Occipital lobe (tissue), 2 donors: ENCODE measurements around the gene SALL4. TPM values are rescaled to one million over a fixed set of nuclear protein-coding genes. Genes with fewer than 3 reads are reported as not detected.
"Not testable (repeated sequence)": the region's sequence is repeated elsewhere in the genome, so short reads cannot be mapped to it uniquely, and the experiment has no call there.

Experiments used
- DNase-seq: peaks from one replicate; lab custom pipeline; 2025; lab: John Stamatoyannopoulos, UW
- total RNA-seq: library from RNA; depleted of rRNA; stranded (reverse); fragments of >200 nt; gene quantifications from one replicate; pipeline ENCODE4 v1.2.3, GENCODE V29; 2014

Gene SALL4
- total RNA-seq, 1 donor from 2014 or later: 0.16 TPM

GRCh38 chr20:51766994-51767866 is 35.1 kb downstream of the SALL4 start:
- peak; percentile 80 for DNase-seq

GRCh38 chr20:51765381-51765780 is 36.9 kb downstream of the SALL4 start:
- not testable (repeated sequence) for DNase-seq

GRCh38 chr20:51763965-51764602 is 38.2 kb downstream of the SALL4 start:
- DNase-seq: no peak

- DNase-seq: no peak
Measured at GRCh38 chr20:51760905-51761546, 41.3 kb downstream of the SALL4 start.

GRCh38 chr20:51759769-51760510 is 42.4 kb downstream of the SALL4 start:
- no peak for DNase-seq

GRCh38 chr20:51758978-51759544 is 43.3 kb downstream of the SALL4 start:
- peak; percentile 22 for DNase-seq

GRCh38 chr20:51757226-51757625 is 45.1 kb downstream of the SALL4 start:
- DNase-seq: no peak

GRCh38 chr20:51756653-51757052 is 45.7 kb downstream of the SALL4 start:
- no peak for DNase-seq

GRCh38 chr20:51753220-51753619 is 49.1 kb downstream of the SALL4 start:
- not testable (repeated sequence) for DNase-seq

- DNase-seq: no peak
Measured at GRCh38 chr20:51752343-51752951, 49.9 kb downstream of the SALL4 start.

GRCh38 chr20:51750770-51751388 is 51.4 kb downstream of the SALL4 start:
- no peak for DNase-seq

GRCh38 chr20:51750037-51750769 is 52.1 kb downstream of the SALL4 start:
- peak; percentile 67 for DNase-seq

GRCh38 chr20:51749674-51750036 is 52.7 kb downstream of the SALL4 start:
- DNase-seq: no peak

GRCh38 chr20:51747182-51747911 is 55.0 kb downstream of the SALL4 start:
- DNase-seq: no peak

GRCh38 chr20:51745804-51746203 is 56.5 kb downstream of the SALL4 start:
- no peak for DNase-seq

GRCh38 chr20:51740838-51741237 is 61.5 kb downstream of the SALL4 start:
- no peak for DNase-seq

GRCh38 chr20:51740308-51740707 is 62.0 kb downstream of the SALL4 start:
- not testable (repeated sequence) for DNase-seq

- no peak for DNase-seq
Measured at GRCh38 chr20:51739722-51740249, 62.5 kb downstream of the SALL4 start.
